ENCODE data around the gene ARSA.
"Not testable (repeated sequence)": the region's sequence is repeated elsewhere in the genome, so short reads cannot be mapped to it uniquely, and the experiment has no call there.

Gene ARSA

GRCh38 chr22:50665738-50666137 is 37.8 kb upstream of the ARSA start:
- TF ChIP-seq CTCF (IDR thresholded peaks at IDR 0.05) (no peak), ZFX (IDR thresholded peaks at IDR 0.05; ENCODE audit: borderline replicate concordance) (no peak)
- no peak overlapping the region for H3K27ac ChIP-seq

DNA sequence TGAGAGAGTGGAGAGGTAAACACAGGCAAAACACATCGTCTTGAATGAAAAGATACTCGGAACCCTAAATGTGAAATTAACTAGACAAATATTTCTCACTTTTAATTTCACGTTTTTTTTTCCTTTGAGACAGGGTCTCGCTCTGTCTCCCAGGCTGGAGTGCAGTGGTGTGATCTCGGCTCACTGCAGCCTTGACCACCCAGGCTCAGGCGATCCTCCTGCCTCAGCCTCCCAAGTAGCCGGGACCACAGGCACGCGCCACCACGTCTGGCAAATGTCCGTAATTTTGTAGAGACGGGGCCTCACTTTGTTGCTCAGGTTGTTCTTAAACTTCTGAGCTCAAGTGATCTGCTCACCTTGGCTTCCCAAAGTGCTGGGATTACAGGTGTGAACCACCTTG is 37.3 kb upstream of the ARSA start:
- TF ChIP-seq CTCF (IDR thresholded peaks at IDR 0.05) (no peak), ZFX (IDR thresholded peaks at IDR 0.05; ENCODE audit: borderline replicate concordance) (no peak)
- H3K27ac ChIP-seq, result no peak overlapping the region

DNA sequence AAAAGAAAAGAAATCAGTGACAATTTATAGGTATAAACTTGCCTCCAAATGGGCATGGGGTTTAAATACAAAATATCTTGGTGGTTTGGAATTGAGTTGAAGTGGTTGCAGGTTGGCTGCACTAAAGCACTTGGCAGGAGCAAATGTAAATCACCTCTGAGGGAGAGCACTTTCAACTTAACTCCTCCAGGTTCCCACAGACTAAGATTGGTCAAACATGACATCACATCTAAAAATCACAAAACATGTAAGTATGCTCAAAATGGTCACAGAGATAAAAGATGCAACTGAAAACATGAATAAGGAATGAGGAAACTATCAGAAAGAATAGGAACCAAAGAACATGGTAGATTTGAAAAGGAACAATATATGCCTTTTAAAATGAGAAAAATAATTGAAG is 32.4 kb upstream of the ARSA start:
- TF ChIP-seq CTCF (IDR thresholded peaks at IDR 0.05) (no peak), ZFX (IDR thresholded peaks at IDR 0.05; ENCODE audit: borderline replicate concordance) (no peak)
- no peak overlapping the region for H3K27ac ChIP-seq

GRCh38 chr22:50659711-50660110 is 31.8 kb upstream of the ARSA start:
- H3K27ac ChIP-seq, result not testable (repeated sequence)

- no peak overlapping the region for H3K27ac ChIP-seq
Measured at GRCh38 chr22:50657925-50658324, 30.0 kb upstream of the ARSA start.

DNA sequence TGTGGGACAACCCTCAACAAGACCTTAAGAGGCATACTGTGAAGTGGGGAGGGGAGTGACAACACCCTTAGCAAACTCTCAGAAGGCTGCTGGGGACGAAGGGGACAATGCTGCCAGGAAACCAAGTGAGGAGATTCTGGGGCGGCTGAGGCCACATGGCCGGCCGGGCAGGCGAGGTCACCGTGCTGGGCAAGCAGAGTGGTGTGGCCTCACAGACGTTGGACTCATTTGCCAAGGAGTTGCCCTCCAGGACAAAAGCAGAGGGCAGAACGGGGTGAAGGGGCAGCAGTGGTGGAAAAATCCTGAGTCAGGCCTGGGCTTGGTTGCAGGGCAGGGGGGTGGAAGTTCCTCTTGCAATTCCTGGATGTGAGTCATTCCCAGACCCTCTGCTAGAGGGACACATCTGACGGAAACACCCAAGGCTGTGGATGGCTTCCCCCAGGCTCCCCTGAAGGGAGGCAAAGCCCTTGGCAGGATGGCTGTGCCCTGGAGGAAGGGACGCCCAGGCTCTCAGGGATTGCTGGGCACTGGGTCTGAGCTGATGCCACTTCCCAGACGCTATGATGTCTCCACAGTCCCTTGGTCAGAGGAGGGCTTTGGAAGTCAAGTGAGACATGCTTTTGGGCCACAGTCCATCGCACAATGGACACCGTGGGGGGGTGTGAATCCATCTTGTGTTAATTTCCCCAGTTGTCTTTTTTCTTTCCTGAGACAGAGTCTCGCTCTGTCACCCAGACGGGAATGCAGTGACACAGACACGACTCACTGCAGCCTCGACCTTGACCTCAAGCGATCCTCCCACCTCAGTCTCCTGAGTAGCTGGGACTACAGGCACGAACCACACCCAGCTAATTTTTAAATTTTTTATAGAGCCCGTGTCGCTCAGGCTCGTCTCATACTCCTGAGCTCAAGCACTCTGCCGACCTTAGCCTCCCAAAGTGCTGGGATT is 28.4 kb upstream of the ARSA start:
- TF ChIP-seq ZFX (IDR thresholded peaks at IDR 0.05; ENCODE audit: borderline replicate concordance) (no peak), CTCF (IDR thresholded peaks at IDR 0.05) (no peak)

More at GRCh38 chr22:50657925-50658324, 30.0 kb upstream of the ARSA start:
- TF ChIP-seq ZFX (IDR thresholded peaks at IDR 0.05; ENCODE audit: borderline replicate concordance) (no peak), CTCF (IDR thresholded peaks at IDR 0.05) (no peak)

GRCh38 chr22:50654664-50655063 is 26.7 kb upstream of the ARSA start:
- H3K27ac ChIP-seq, result not testable (repeated sequence)

More for the DNA sequence above, 28.4 kb upstream of the ARSA start:
- no peak overlapping the region for H3K27ac ChIP-seq

DNA sequence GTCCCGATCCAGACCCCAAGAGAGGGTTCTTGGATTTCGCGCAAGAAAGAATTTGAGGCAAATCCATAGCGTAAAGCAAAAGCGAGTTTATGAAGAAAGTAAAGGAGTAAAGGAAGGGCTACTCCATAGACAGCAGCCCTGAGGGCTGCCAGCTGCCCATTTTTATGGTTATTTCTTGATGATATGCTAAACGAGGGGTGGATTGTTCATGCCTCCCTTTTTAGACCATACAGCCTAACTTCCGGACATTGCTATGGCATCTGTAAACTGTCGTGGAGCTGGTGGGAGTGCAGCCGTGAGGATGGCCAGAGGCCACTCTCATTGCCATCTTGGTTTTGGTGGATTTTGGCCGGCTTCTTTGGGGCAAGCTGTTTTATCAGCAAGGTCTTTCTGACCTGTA is 25.3 kb upstream of the ARSA start:
- no peak overlapping the region for H3K27ac ChIP-seq
- TF ChIP-seq ZFX (IDR thresholded peaks at IDR 0.05; ENCODE audit: borderline replicate concordance), result no peak
- TF ChIP-seq CTCF (IDR thresholded peaks at IDR 0.05), result no peak

DNA sequence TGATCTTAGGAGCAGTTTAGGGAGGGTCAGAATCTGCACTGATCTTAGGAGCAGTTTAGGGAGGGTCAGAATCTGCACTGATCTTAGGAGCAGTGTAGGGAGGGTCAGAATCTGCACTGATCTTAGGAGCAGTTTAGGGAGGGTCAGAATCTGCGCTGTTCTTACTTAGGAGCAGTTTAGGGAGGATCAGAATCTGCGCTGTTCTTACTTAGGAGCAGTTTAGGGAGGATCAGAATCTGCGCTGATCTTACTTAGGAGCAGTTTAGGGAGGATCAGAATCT is 15.8 kb upstream of the ARSA start:
- H3K27ac ChIP-seq, result not testable (repeated sequence)

GRCh38 chr22:50643021-50643820 is 15.3 kb upstream of the ARSA start:
- not testable (repeated sequence) for H3K27ac ChIP-seq
